Duodenal mucosa (tissue), 2 donors: ENCODE measurements around the gene FTO.

Experiments
- H3K27ac ChIP-seq: one replicate; pipeline ENCODE4 v1.7.0; 2013; ENCODE audit warnings: low read depth, low read length
- H3K27me3 ChIP-seq, 2 donors: one replicate each; pipeline ENCODE4 v1.7.0; 2013; ENCODE audit warnings: low read length in 2 of 2, control low read depth in 1 of 2; ENCODE audit not compliant: insufficient read depth in 2 of 2, control insufficient read depth in 1 of 2
- H3K36me3 ChIP-seq, 2 donors: one replicate each; pipeline ENCODE4 v1.7.0; 2013; ENCODE audit warnings: low read length in 2 of 2, control low read depth in 1 of 2; ENCODE audit not compliant: insufficient read depth in 2 of 2, control insufficient read depth in 1 of 2
- H3K4me1 ChIP-seq, 2 donors: one replicate each; pipeline ENCODE4 v1.7.0; 2013; ENCODE audit warnings: low read length in 2 of 2, control low read depth in 1 of 2; ENCODE audit not compliant: insufficient read depth in 2 of 2, control insufficient read depth in 1 of 2
- H3K4me3 ChIP-seq, 2 donors: one replicate each; pipeline ENCODE4 v1.7.0; 2013; ENCODE audit warnings: low read length in 2 of 2, low read depth in 1 of 2
- H3K9ac ChIP-seq, 2 donors: one replicate each; pipeline ENCODE4 v1.7.0; 2013; ENCODE audit warnings: low read length in 2 of 2, low read depth in 1 of 2
- H3K9me3 ChIP-seq, 2 donors: one replicate each; pipeline ENCODE4 v1.7.0; 2013; ENCODE audit warnings: low read length in 2 of 2, control low read depth in 1 of 2; ENCODE audit not compliant: control insufficient read depth in 1 of 2

Gene FTO

DNA sequence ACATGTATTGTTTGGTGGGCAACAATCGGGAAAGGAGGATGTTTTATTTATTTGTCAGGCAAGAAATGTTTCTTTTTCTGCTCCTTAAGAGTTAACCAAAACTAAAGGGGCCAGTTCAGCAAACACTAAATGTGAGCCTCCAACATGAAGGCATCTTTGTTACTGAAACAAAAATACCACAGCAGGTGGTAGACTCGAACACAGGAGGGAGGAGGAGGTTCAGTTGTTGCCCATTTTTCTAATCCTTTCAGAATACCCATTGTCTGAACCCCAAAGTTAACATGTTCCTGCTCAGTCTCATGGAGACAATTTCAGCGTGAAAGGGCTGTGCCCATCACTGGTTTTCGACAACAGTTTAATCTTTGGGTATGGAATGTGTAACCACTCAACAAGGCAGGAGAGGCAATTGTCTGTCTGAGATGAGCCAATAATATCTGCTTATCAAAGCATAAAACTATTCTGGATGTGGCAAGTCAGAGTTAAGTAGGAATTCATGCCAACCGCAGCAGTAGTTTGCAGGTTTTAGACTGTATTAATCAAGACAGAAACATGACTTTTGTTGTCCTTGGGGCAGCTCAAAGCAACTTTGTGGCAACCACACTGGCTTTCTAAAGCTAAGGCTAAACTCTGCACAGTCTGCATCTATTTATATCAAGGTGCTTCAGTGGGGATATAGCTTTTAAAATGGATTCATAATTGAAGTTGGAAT is 211.7 kb downstream of the FTO start:
- H3K27ac ChIP-seq: no peak overlapping the region
- no peak overlapping the region for H3K4me3 ChIP-seq
- H3K36me3 ChIP-seq: no peaks in the 10 kb centered on the region
- H3K4me1 ChIP-seq: peaks cover 14 to 17% of the 10 kb centered on the region in 2 donors
- no peaks in the 10 kb centered on the region for H3K27me3 ChIP-seq
- H3K9me3 ChIP-seq: no peaks in the 10 kb centered on the region
- H3K9ac ChIP-seq: no peak overlapping the region

DNA sequence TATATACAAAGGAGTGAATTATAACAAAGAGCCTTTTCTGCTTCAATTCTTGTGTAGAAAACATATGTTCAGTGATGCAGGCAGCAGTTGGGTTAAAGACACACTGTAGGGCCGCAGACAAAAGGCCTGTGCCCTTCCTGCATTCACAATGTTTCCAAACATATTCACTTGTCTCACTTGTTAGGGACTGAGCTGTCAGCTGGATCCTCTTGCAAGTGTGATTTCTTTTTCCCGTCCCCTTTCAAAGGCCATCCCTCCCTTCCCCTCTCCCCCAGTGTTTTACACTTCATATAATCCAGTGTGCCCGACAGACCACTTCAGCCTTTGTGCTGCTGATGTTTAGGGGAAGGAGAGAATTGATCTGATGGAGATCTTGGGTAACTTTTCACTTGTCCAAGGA is 217.0 kb downstream of the FTO start:
- no peaks in the 10 kb centered on the region for H3K4me1 ChIP-seq
- no peaks in the 10 kb centered on the region for H3K27me3 ChIP-seq
- no peak overlapping the region for H3K27ac ChIP-seq
- H3K4me3 ChIP-seq: no peak overlapping the region
- no peaks in the 10 kb centered on the region for H3K36me3 ChIP-seq
- no peak overlapping the region for H3K9ac ChIP-seq
- H3K9me3 ChIP-seq: no peaks in the 10 kb centered on the region

DNA sequence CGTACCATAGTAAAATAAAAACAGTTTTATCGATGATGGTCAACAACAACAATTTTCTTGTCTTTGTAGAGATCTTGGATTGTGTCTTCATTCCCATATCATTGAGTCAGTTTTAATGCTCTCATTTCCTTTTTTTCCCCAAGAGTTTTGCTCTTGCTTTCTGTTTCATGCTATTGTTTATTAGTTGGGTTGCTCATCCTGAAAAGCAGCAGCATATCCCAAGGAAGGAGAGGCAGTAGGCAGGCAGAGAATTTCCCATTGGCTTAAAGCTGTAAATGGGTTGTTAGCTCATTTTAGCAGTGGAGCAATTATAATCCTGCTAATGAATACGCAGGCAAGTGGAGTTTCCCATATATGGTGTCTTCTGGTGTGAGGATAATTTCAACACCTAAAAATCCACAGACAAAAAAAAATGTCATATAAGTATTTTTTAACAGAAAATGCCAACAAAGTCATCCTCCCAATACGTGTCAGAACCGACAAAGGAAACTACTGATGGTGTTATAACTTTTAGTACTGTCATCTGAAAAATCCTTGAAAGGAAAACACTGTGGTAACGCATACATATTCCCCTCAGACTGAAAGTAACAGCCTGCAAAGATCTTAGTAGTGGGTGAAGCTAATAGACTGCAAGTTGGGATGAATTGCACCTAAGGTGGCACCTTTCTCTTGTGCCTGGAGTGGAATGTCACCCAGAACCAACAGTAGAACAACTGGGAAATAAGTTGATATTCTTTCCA is 218.3 kb downstream of the FTO start:
- H3K4me1 ChIP-seq: no peaks in the 10 kb centered on the region
- H3K36me3 ChIP-seq: no peaks in the 10 kb centered on the region
- no peak overlapping the region for H3K27ac ChIP-seq
- H3K9ac ChIP-seq: no peak overlapping the region
- no peaks in the 10 kb centered on the region for H3K27me3 ChIP-seq
- no peak overlapping the region for H3K4me3 ChIP-seq
- H3K9me3 ChIP-seq: no peaks in the 10 kb centered on the region

DNA sequence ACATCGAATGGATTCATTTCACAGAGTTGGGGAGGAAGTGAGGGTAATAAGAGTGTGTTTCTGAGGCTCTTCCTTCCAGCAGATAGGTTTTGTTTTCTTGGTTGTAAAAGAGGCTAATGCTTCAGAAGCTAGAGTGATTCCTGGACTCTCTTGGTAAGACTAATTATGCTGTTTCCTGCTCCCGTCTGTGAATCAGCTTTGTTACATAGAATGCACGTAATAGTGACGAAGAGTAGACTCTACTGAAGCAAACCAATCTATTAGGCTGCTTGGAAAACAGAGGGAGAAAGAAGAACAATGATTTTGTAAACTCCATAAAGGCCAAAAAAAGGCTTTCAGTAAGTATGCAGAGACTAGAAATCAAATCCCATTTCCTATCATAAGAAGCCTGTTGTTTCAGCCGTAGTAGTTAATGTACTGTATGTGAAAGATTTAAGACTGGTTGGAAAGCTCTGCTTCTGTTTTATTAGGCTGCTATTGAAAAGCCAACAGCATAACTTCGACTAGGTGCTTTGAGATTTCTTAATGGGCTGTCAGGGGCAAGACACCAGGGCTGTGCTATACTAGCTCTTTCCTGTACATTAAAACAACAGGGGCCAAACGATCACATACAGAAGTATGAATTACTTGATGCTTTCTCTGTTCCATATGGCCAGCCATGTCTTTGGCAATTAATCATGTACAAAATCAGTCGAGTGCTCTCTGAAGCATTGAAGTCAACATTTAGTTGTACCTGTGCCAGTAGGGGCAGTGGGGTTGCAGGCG is 219.0 kb downstream of the FTO start:
- no peaks in the 10 kb centered on the region for H3K4me1 ChIP-seq
- no peak overlapping the region for H3K4me3 ChIP-seq
- no peak overlapping the region for H3K9ac ChIP-seq
- H3K27ac ChIP-seq: no peak overlapping the region
- H3K27me3 ChIP-seq: no peaks in the 10 kb centered on the region
- H3K36me3 ChIP-seq: no peaks in the 10 kb centered on the region
- H3K9me3 ChIP-seq: no peaks in the 10 kb centered on the region

DNA sequence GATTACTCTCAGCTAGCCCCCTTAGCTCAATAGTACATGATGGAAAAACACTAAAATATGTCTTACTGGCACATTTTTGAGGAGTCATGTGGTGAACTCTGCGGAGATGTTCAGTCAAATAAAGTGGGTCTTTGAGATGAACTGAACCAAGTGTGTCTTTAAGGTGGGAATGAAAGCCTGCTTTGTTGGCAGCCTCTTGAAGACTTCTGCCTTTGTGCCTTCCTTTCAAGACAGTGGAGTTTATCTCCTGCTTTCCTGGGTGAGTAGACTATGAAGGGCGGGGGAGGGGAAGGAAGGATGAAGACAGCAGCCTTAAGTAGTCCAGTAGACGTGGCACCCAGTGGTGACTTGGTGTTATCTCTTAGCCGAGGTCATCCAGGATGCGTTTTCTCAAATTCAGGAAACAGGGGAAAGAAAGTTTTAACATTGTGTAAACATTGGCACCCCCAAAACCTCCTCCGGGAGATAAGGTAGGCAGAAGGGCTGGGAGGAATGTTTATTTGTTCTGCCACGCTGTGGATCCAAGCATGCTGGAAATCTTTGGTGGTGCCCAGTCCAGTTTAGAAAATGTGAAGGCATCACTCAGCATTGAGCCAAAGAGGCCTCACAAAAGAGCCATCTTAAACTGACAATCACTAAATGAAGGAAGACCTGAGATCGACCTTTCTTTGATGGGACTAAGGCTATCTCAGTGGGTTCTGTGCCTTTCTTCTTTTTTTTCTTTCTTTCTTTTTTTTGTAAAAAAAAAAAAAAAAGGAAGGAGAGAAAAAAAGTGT is 220.6 kb downstream of the FTO start:
- Histone ChIP-seq H3K9me3 (no peaks in the 10 kb centered on the region), H3K27ac (no peak overlapping the region), H3K36me3 (no peaks in the 10 kb centered on the region), H3K9ac (no peak overlapping the region), H3K4me3 (no peak overlapping the region), H3K4me1 (no peaks in the 10 kb centered on the region), H3K27me3 (no peaks in the 10 kb centered on the region)

DNA sequence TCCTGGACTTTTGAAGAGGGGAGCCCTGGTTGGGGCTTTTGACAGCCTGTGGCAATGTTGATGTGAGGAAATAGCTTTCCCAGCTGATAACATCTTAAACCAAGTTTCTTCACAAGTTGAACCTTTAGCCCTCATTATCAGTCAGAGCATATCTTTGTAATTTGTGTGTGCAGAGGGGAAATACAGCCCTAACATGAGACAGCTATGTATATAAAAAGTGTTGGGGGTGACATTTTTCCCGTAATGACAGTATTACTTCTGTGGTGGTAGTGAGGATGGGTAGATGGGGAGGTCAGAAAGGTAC is 221.1 kb downstream of the FTO start:
- no peaks in the 10 kb centered on the region for H3K36me3 ChIP-seq
- no peaks in the 10 kb centered on the region for H3K9me3 ChIP-seq
- no peak overlapping the region for H3K27ac ChIP-seq
- no peak overlapping the region for H3K9ac ChIP-seq
- no peaks in the 10 kb centered on the region for H3K27me3 ChIP-seq
- no peaks in the 10 kb centered on the region for H3K4me1 ChIP-seq
- no peak overlapping the region for H3K4me3 ChIP-seq

DNA sequence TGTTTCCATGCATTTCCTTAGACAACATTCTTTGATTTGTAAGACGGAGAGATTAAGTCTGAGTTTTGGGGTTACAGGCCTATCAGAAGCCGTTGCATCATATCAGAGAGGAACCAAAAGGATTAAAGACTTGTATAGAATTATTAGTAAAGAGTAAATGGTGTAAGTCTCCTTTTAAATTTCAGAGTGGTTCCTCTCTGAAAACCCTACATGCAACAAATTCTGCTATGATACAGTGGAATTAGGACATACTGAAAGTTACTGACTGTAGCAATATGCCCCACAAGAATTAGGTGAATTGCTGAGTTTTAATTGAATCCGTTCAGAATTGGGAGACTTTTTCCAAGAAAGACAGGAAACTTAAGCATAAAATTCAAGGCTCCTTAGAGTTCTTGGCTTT is 221.6 kb downstream of the FTO start:
- Histone ChIP-seq H3K4me1 (no peaks in the 10 kb centered on the region), H3K36me3 (no peaks in the 10 kb centered on the region), H3K27me3 (no peaks in the 10 kb centered on the region), H3K9ac (no peak overlapping the region), H3K4me3 (no peak overlapping the region), H3K9me3 (no peaks in the 10 kb centered on the region), H3K27ac (no peak overlapping the region)

DNA sequence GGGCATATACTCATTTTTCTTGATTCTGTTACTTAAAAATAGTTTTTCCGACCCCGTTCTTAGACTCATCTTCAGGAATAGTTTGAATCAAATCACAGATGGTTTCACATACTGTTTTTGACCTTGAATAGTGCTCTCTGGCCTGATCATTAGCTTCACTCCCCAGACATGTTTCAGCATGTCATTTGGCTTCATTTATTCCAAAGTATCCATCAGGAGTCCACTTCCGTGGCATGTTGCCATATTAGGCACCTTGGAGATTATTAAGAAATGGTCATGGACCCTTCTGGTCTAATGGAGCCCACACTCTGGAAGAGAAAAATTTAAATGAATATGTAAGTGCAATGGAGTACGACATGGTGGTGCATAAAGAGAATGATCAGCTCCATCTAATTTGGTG is 222.3 kb downstream of the FTO start:
- Histone ChIP-seq H3K9ac (no peak overlapping the region), H3K27me3 (no peaks in the 10 kb centered on the region), H3K4me3 (no peak overlapping the region), H3K4me1 (no peaks in the 10 kb centered on the region), H3K27ac (no peak overlapping the region), H3K9me3 (no peaks in the 10 kb centered on the region), H3K36me3 (no peaks in the 10 kb centered on the region)

DNA sequence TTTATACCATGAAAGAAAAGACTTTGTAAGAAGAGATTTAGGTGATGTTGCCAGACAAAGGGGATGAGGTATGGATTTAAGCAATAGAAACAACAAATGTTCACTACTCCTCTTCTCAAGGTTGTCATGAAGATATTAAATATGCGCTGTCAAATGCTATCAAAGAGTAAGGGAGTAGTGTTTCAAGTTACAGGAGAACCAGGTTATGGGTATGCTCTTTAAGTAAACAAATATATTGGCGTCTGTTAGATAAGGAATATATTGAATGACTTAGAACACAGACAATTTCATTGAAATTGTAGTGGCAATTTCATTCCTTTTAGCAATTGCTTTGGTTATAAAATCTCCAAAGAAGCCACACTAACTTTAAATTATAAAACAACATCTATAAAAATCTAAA is 229.0 kb downstream of the FTO start:
- Histone ChIP-seq H3K27me3 (no peaks in the 10 kb centered on the region), H3K27ac (no peak overlapping the region), H3K36me3 (peaks cover 3 to 6% of the 10 kb centered on the region in 2 donors), H3K9me3 (no peaks in the 10 kb centered on the region), H3K9ac (no peak overlapping the region), H3K4me1 (peaks cover 3 to 15% of the 10 kb centered on the region in 2 donors), H3K4me3 (no peak overlapping the region)

DNA sequence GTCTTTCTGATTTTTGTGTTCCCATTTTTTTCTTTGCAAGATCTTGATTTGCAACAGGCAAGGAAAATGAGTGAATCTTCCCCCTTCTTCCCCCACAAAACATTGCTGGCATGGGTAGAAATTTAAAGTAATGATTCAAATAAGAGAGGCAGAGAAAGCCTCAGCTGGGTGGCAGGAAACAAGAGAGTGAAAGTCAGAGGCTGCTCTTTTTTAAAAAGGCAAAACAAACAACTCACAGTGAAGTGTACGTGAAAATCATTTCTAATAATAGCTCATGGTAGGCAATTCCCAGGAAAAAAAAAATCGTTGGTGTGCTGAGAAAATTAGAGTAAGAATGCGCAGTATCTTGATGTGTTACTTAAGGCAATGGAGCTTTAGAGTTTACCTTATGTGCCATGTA is 229.5 kb downstream of the FTO start:
- H3K36me3 ChIP-seq: peaks cover 3 to 6% of the 10 kb centered on the region in 2 donors
- no peak overlapping the region for H3K27ac ChIP-seq
- no peaks in the 10 kb centered on the region for H3K9me3 ChIP-seq
- H3K4me1 ChIP-seq: peaks cover 3 to 15% of the 10 kb centered on the region in 2 donors
- H3K9ac ChIP-seq: no peak overlapping the region
- H3K4me3 ChIP-seq: no peak overlapping the region
- no peaks in the 10 kb centered on the region for H3K27me3 ChIP-seq
